ENCODE measurements around the gene THSD7B. TPM values are rescaled to one million over a fixed set of nuclear protein-coding genes. Genes with fewer than 3 reads are reported as not detected.

Gene THSD7B
- total RNA-seq, 1 experiment from 2014 or later: 6.9 TPM

- no peak overlapping the region for H3K4me3 ChIP-seq (ENCODE audit: low read depth, low read length)
- no peak overlapping the region for H3K4me3 Mint-ChIP-seq (ENCODE audit: unreplicated experiment)
- H3K36me3 Mint-ChIP-seq (ENCODE audit: insufficient read depth, unreplicated experiment): peaks cover 13% of the 10 kb centered on the region
- peaks cover 27% of the 10 kb centered on the region for H3K4me1 Mint-ChIP-seq (ENCODE audit: low read depth, unreplicated experiment)
- DNase-seq: no peak
- ChIA-PET CTCF (interaction anchor here (1.1 kb wide), 1 partner anchor 30 kb away, joined by 3 read pairs; no protein-coding TSS in a partner anchor), POLR2A (no interaction called here)
- peaks cover 4% of the 10 kb centered on the region; the same call in 1 of the 2 replicates for H3K9me3 ChIP-seq
- no peaks in the 10 kb centered on the region for H3K27me3 Mint-ChIP-seq (ENCODE audit: insufficient read depth, unreplicated experiment)
- peaks cover 11% of the 10 kb centered on the region for H3K4me1 ChIP-seq
- intact Hi-C loops (cut with micrococcal nuclease; ENCODE audit: unreplicated experiment): no loop called here
- no peak overlapping the region for H3K27ac Mint-ChIP-seq (ENCODE audit: unreplicated experiment)
- peaks cover 26% of the 10 kb centered on the region for H3K9me3 Mint-ChIP-seq (ENCODE audit: unreplicated experiment)
- no peak for TF ChIP-seq CTCF (IDR thresholded peaks at IDR 0.05; ENCODE audit: insufficient read depth in 1 of 2, low read depth in 1 of 2, low read length in 1 of 2, severe bottlenecking in 1 of 2, unreplicated experiment in 1 of 2)
- BruUV-seq (replicated peaks): no TSS peak
- H3K36me3 ChIP-seq (ENCODE audit: control insufficient read depth, insufficient read depth, low read length): no peaks in the 10 kb centered on the region
- H3K27me3 ChIP-seq (replicated peaks; ENCODE audit: control insufficient read depth, insufficient read depth, low read length): no peaks in the 10 kb centered on the region
Measured at GRCh38 chr2:137202318-137202717, 437.0 kb downstream of the THSD7B start.

- no peak for TF ChIP-seq CTCF (IDR thresholded peaks at IDR 0.05; ENCODE audit: insufficient read depth in 1 of 2, low read depth in 1 of 2, low read length in 1 of 2, severe bottlenecking in 1 of 2, unreplicated experiment in 1 of 2)
- H3K4me3 ChIP-seq (ENCODE audit: low read depth, low read length): no peak overlapping the region
- peaks cover 38% of the 10 kb centered on the region for H3K4me1 Mint-ChIP-seq (ENCODE audit: low read depth, unreplicated experiment)
- H3K27me3 Mint-ChIP-seq (ENCODE audit: insufficient read depth, unreplicated experiment): no peaks in the 10 kb centered on the region
- H3K36me3 ChIP-seq (ENCODE audit: control insufficient read depth, insufficient read depth, low read length): no peaks in the 10 kb centered on the region
- peaks cover 9% of the 10 kb centered on the region; the same call in 1 of the 2 replicates for H3K9me3 ChIP-seq
- no peaks in the 10 kb centered on the region for H3K27me3 ChIP-seq (replicated peaks; ENCODE audit: control insufficient read depth, insufficient read depth, low read length)
- CTCF ChIA-PET: no interaction called here
- H3K27ac Mint-ChIP-seq (ENCODE audit: unreplicated experiment): no peak overlapping the region
- H3K4me1 ChIP-seq: peaks cover 39% of the 10 kb centered on the region
- POLR2A ChIA-PET: no interaction called here
- H3K9me3 Mint-ChIP-seq (ENCODE audit: unreplicated experiment): peaks cover 26% of the 10 kb centered on the region
- intact Hi-C loops (cut with micrococcal nuclease; ENCODE audit: unreplicated experiment): no loop called here
- no TSS peak for BruUV-seq (replicated peaks)
- no peak for DNase-seq
- H3K4me3 Mint-ChIP-seq (ENCODE audit: unreplicated experiment): no peak overlapping the region
- H3K36me3 Mint-ChIP-seq (ENCODE audit: insufficient read depth, unreplicated experiment): peaks cover 14% of the 10 kb centered on the region
Measured at GRCh38 chr2:137205324-137205723, 440.0 kb downstream of the THSD7B start.

GRCh38 chr2:137206069-137206468 is 440.7 kb downstream of the THSD7B start:
- H3K27me3 ChIP-seq (replicated peaks; ENCODE audit: control insufficient read depth, insufficient read depth, low read length): no peaks in the 10 kb centered on the region
- CTCF ChIA-PET: no interaction called here
- TF ChIP-seq CTCF (IDR thresholded peaks at IDR 0.05; ENCODE audit: insufficient read depth in 1 of 2, low read depth in 1 of 2, low read length in 1 of 2, severe bottlenecking in 1 of 2, unreplicated experiment in 1 of 2): no peak
- Mint-ChIP-seq H3K27me3 (ENCODE audit: insufficient read depth, unreplicated experiment) (no peaks in the 10 kb centered on the region), H3K9me3 (ENCODE audit: unreplicated experiment) (peaks cover 26% of the 10 kb centered on the region), H3K27ac (ENCODE audit: unreplicated experiment) (peak overlapping the region; percentile 48), H3K4me3 (ENCODE audit: unreplicated experiment) (no peak overlapping the region), H3K4me1 (ENCODE audit: low read depth, unreplicated experiment) (peaks cover 38% of the 10 kb centered on the region), H3K36me3 (ENCODE audit: insufficient read depth, unreplicated experiment) (peaks cover 14% of the 10 kb centered on the region)
- intact Hi-C loops (cut with micrococcal nuclease; ENCODE audit: unreplicated experiment): no loop called here
- BruUV-seq (replicated peaks): no TSS peak
- DNase-seq: no peak
- peaks cover 9% of the 10 kb centered on the region; the same call in 1 of the 2 replicates for H3K9me3 ChIP-seq
- POLR2A ChIA-PET: no interaction called here
- H3K36me3 ChIP-seq (ENCODE audit: control insufficient read depth, insufficient read depth, low read length): no peaks in the 10 kb centered on the region
- H3K4me3 ChIP-seq (ENCODE audit: low read depth, low read length): no peak overlapping the region
- H3K4me1 ChIP-seq: peaks cover 39% of the 10 kb centered on the region

Data from Caco-2 (cell line).